Superior temporal gyrus (tissue), 1 donor: ENCODE results near the gene ZNF892.

Experiments used
- DNase-seq: peaks from one replicate; pipeline ENCODE4 v3.0.0-alpha.2; 2016; ENCODE audit errors: extremely low spot score

ZNF892 gene

GRCh38 chr2:95207111-95207961 is at the start of gene ZNF892:
Gene ZNF892 (plus strand): TSS chr2:95207521. CDS start chr2:95207816, 295 bp downstream.
- peak; percentile 92 for DNase-seq

- DNase-seq, result no peak
Observed at GRCh38 chr2:95158441-95158840, 48.9 kb upstream of the ZNF892 start.

GRCh38 chr2:95158891-95159619 is 48.3 kb upstream of the ZNF892 start:
- peak; percentile 28 for DNase-seq

DNA sequence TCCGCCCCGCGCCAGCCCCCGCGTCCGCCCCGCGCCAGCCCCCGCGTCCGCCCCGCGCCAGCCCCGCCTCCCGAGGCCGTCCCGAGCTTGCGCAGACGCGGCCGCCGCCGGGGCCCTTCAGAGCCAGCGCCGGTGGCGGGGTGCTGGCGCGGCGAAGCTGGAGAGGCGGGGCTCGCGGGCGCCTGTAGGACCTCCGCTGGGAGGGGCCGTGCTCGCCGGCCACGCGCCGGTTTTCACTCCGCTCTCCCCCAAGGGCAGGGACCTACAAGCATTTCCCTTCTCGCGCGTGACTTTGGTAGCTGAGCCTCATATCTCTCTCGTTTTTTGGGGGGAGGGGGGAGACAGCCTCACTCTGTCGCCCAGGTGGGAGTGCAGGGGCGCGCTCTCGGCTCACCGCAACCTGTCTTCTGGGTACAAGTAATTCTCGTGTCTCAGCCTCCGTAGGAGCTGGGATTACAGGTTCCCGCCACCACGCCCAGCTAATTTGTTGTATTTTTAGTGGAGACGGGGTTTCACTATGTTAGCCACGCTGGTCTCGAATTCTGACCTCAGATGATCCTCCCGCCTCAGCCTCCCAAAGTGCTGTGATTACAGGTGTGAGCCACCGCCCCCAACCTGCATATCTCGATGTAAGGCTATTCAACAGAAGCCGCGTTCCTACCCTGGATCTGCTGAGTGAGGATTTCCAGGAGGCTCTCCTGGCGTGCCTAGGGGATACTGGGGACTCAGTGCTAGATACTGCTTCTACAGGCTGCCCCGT is 47.5 kb upstream of the ZNF892 start, which contains the start of gene ZNF514:
TSS of gene ZNF514 (minus strand) at position 159 of the 760 bp plus-strand sequence. CDS start 6,595 bp downstream, outside the sequence.
- DNase-seq, result peak; percentile 72

DNA sequence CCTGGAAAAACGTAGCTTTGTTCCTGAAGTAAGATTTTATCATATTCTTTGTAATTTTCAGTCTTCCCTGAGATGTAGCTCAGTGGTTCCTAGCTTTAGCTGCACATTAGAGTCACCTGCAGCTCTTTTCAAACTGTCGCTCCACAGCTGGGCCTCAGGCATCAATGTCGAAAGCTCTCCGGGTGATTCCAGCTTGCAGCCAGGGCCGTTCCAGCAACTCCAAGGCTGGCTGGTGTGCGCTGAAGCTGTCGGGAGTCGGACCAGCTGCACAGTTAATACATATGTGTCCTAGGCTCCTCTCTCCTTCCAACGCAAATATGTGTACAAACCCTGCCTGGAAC is 42.3 kb upstream of the ZNF892 start:
- no peak for DNase-seq

DNA sequence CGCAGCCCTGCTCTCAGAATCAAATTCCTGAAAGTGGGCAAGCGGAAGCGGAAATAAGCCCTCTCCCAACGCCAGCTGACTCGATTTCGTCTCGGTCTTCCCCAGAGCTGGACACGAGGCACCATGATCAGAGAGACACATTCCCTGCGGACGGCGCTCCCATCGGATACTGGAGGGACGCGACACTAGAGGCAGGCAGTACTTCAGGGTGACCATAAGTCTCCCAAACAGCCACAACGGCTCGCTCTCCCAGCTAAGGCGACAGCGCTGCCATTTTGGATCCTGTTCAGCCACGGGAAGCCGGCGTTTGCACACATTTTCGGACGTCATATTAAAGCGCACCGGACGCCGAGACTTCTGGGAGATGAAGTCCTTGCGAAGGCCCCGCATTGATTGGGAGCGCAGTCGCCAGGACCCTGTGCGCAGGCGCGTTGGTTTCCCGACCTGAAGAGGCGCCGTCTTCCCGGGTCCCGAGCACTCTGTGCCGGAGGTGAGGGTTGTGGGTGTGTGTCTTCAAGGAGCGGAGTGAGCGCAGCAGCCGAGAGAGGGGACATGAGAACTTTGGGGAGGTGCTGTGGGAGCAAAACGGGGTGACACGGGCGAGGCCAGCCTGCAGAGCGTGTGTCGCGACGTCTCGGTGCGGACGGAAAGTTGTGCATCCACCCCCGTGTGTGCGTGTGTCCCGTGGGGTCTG is 41.8 kb upstream of the ZNF892 start, which contains the start of gene ZNF2:
TSS of gene ZNF2 (plus strand) at position 439 of the 694 bp plus-strand sequence. CDS start 10,418 bp downstream, outside the sequence.
- peak; percentile 100 for DNase-seq

DNA sequence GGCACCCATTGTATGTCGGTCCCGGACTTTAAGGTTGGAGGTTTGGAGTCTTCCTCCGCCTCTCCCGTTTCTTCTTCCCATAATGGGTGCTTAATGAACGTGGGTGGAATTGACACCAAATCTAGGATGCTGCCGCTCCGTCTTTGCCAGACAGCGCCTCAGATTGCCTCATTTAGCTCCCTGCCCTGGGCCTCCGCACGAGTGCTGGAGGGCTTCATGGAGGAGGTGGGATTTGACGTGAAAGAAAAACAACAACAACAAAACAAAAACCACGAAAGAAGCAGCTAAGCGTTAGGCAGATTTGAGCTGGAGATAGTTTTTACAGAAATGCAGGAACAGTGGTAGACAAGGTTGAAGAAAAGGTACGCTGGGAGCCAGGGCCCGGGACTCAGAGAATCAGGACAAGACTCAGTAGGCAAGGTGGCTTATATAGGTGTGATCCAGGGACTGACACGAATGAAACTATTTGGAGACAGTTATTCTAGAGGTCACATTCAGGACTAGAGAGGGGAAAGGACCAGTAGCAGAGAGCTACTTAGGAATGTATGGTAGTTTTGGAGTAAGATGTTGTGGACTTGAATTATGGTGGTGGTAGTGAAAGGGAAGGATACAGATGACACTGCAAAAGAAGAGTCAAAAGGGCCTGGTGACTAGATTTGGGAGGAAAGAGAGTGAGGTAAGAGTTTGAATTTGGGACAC is 41.1 kb upstream of the ZNF892 start:
- no peak for DNase-seq

GRCh38 chr2:95171902-95172301 is 35.4 kb upstream of the ZNF892 start:
- no peak for DNase-seq

DNA sequence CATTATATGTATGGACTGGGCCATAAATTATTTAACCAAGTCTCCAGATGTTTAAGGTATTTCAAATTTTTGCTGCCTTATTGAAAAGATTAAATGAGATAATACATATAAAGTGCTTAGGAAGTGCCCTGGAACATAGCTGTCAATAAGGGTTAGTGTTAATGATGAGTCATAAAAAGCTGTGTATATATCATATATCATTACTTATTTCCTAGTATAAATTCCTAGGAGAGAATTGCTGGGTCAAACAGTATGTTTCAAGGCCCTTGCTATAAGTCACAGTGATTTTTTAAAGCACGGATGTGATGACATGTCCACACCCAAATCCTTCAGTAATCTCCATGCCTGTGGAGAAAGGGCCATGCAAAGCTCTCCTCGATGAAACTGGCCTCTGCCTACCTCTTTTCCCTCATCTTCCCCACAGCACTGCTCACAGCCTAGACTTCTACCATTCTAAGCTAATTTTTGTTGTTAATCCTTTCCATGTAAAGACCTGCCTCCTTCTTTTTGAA is 33.2 kb upstream of the ZNF892 start:
- DNase-seq, result no peak

- no peak for DNase-seq
Observed at GRCh38 chr2:95179451-95179850, 27.9 kb upstream of the ZNF892 start.

GRCh38 chr2:95181774-95182173 is 25.5 kb upstream of the ZNF892 start:
- DNase-seq, result no peak

DNA sequence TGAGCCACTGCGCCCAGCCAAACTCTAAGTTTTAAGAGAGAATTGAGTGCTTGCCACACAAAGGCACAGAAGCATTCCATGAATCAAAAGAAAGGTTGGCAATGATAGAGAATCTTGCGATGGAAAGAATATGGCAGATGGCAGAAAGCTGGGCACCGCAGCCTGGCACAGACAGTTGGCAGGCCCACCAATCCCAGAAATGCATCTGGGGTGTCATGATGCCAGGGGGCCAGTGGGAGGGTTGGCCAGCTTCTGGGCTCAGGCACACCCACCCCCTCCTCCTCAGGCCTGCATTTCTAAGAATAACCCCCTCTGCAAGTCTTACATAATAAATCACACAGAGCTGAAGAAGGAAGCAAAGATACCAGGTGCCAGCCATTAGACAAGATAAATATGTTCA is 22.1 kb upstream of the ZNF892 start:
- peak; percentile 32 for DNase-seq

DNA sequence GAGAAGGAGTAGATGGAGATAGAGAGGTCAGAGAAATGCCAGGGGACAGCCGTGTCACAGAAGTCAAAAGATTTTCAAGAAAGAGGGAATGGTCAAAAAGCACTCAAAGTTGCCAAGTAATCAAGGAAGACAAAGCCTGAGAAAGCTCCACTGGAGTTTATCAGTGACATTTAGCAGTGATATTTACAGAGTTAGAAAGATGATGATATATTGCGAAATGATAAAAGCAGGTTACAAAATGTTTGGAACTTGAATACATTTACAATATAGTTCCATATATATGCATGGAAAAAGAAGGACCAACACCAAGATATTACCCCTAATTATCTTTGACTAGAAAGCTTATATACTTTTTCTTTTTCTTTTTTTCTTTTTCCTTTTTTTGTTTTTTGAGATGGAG is 21.3 kb upstream of the ZNF892 start:
- peak; percentile 11 for DNase-seq

DNA sequence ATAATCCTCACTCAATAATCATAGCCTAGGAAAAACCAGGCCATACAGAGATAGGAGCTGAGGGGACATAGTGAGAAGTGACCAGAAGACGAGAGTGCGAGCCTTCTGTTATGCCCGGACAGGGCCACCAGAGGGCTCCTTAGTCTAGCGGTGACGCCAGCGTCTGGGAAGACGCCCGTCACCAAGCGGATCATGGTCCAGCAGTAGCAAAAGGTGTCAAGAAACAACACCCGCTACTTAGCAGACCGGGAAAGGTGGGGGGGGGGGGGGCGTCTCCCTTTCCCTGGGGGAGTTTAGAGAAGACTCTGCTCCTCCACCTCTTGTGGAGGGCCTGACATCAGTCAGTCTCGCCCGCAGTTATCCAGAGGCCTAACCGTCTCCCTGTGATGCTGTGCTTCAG is 14.4 kb upstream of the ZNF892 start:
- peak; percentile 64 for DNase-seq

DNA sequence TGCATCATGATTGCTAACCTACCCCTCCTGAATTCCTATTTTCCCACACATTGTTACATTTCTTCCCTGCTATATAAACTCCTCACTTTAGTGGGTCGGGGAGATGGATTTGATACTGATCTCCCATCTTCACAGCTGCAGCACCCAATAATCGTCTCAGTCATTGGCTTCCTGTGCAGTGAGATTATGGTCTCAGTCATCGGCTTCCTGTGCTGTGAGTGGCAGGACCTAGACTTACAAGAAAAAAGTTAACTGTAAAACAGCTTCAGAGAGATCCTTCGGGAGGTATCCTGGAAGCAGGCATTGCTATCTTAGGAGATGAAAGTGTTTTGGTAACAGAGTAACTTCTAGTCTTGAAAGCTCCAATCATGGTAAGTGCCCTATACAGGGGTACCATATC is 3.4 kb upstream of the ZNF892 start:
- DNase-seq, result no peak

GRCh38 chr2:95204396-95204795 is 2.9 kb upstream of the ZNF892 start:
- no peak for DNase-seq

DNA sequence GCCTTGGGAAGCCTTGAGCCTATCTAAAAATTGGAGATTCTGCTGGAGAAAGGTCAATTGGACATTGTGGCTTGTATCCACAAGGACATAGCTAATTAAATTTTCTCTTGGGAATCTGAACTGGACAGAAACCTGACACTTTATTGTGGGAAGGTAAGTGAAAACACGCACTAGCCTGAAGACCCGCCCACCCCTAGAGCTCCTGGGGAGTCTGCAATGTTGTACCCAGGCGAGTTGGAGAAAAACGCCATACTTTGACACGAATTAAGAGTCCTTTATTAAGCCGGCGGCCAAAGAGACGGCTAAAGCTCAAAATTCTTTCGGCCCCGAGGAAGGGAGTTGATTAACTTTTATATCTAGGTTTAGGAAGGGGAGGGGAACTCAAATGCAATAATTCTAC is 1.2 kb upstream of the ZNF892 start:
- DNase-seq, result no peak

DNA sequence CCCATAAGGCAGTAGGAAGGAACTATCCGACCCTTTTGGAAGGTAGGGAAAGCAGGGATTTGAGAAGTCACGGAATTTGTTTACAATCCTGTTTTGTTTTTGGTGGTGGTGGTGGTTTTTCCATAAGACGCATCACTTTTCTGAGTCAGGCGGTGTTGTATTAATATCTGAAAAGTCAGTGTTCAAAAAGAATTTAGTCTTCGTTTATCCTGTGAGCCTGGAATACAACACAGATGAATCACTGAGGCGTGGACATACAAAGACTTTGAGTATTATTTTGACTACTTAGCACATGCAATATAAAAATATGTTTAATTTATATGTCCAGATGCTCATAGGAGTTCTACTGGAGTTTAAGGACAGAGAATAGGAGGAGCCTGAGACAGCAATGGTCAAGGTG is 785 bp downstream of the ZNF892 start:
- DNase-seq, result no peak

DNA sequence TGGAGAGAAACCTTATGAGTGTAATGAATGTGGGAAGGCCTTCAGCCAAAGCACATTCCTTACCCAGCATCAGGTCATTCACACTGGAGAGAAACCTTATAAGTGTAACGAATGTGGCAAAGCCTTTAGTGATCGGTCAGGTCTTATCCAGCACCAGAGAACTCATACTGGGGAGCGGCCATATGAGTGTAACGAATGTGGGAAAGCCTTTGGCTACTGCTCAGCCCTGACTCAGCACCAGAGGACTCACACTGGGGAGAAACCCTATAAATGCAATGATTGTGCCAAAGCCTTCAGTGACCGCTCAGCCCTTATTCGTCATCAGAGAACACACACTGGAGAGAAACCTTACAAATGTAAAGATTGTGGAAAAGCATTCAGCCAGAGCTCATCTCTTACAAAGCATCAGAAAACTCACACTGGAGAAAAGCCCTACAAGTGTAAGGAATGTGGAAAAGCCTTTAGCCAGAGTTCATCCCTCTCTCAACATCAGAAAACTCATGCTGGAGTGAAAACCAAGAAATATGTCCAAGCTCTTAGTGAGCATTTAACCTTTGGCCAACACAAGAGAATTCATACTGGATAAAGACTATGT is 7.8 kb downstream of the ZNF892 start:
- DNase-seq, result no peak

GRCh38 chr2:95220449-95220848 is 13.1 kb downstream of the ZNF892 start:
- no peak for DNase-seq
